ENCODE data around the gene NAA20.

DNA sequence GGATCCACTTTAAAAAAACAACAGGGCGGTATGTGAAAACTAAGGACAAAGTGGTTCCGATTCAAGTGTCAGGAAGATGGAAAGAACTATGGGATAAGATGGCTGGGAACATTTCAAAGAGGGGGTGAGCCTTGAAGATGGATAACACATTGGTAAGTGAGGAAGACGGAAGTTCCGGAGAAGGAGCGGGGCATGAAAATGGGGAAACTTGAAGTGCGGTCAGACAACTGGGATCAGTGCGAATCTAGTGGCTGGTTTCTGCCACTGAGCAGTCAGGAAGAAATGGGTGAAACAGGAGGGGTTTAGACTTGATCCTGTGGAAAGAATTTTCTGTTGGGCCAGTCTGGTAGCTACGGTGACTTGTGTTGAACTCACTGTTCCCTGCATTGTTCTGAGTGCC is 1.2 kb downstream of the NAA20 start:
- TF ChIP-seq, protein P1, sequence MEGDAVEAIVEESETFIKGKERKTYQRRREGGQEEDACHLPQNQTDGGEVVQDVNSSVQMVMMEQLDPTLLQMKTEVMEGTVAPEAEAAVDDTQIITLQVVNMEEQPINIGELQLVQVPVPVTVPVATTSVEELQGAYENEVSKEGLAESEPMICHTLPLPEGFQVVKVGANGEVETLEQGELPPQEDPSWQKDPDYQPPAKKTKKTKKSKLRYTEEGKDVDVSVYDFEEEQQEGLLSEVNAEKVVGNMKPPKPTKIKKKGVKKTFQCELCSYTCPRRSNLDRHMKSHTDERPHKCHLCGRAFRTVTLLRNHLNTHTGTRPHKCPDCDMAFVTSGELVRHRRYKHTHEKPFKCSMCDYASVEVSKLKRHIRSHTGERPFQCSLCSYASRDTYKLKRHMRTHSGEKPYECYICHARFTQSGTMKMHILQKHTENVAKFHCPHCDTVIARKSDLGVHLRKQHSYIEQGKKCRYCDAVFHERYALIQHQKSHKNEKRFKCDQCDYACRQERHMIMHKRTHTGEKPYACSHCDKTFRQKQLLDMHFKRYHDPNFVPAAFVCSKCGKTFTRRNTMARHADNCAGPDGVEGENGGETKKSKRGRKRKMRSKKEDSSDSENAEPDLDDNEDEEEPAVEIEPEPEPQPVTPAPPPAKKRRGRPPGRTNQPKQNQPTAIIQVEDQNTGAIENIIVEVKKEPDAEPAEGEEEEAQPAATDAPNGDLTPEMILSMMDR (conservative IDR thresholded peaks at IDR 0.05 in 1 of 2, IDR thresholded peaks at IDR 0.05 in 1 of 2; ENCODE audit: low read depth in 1 of 2, low read length in 2 of 2): no peak
- TF ChIP-seq EZH2 (IDR thresholded peaks at IDR 0.05; ENCODE audit: low read length, missing control alignments): no peak

Data from fibroblast of lung (primary cell).